H9 (cell line): ENCODE results near the gene FADS1. TPM values are rescaled to one million over a fixed set of nuclear protein-coding genes. Genes with fewer than 3 reads are reported as not detected.

Experiments
- DNase-seq: peaks from one replicate; pipeline ENCODE4 v3.0.0-alpha.2; 2017
- H2AFZ ChIP-seq: one replicate; pipeline ENCODE4 v1.6.1; 2013; ENCODE audit warnings: mild to moderate bottlenecking, low read length, control low read depth, moderate library complexity
- H2AK5ac ChIP-seq: 2 replicates; pipeline ENCODE4 v1.6.1; 2013; ENCODE audit warnings: low read length, control low read depth, mixed read lengths; ENCODE audit not compliant: insufficient read length
- H2BK120ac ChIP-seq: one replicate; pipeline ENCODE4 v1.6.1; 2013; ENCODE audit warnings: low read depth, mild to moderate bottlenecking, low read length, control low read depth, inconsistent platforms; ENCODE audit not compliant: poor library complexity, severe bottlenecking
- H2BK12ac ChIP-seq: 2 replicates; pipeline ENCODE4 v1.6.1; 2013; ENCODE audit warnings: low read length, control low read depth, mixed read lengths, low read depth; ENCODE audit not compliant: insufficient read length
- H2BK15ac ChIP-seq: 2 replicates; pipeline ENCODE4 v1.6.1; 2013; ENCODE audit warnings: low read depth, low read length, control low read depth
- H2BK20ac ChIP-seq: one replicate; pipeline ENCODE4 v1.6.1; 2013; ENCODE audit warnings: low read depth, mild to moderate bottlenecking, low read length, control low read depth, inconsistent platforms; ENCODE audit not compliant: poor library complexity, severe bottlenecking
- H2BK5ac ChIP-seq: 2 replicates; pipeline ENCODE4 v1.6.1; 2013; ENCODE audit warnings: low read length, control low read depth, mixed read lengths; ENCODE audit not compliant: insufficient read length
- H3K14ac ChIP-seq: 2 replicates; pipeline ENCODE4 v1.6.1; 2013; ENCODE audit warnings: low read length, control low read depth; ENCODE audit not compliant: insufficient read depth
- H3K18ac ChIP-seq: 2 replicates; pipeline ENCODE4 v1.6.1; 2013; ENCODE audit warnings: low read depth, mild to moderate bottlenecking, mixed read lengths, low read length, control low read depth; ENCODE audit not compliant: insufficient read length
- H3K23ac ChIP-seq: 2 replicates; pipeline ENCODE4 v1.6.1; 2013; ENCODE audit warnings: low read length, control low read depth, mixed read lengths, low read depth; ENCODE audit not compliant: insufficient read length
- H3K23me2 ChIP-seq: 2 replicates; pipeline ENCODE4 v1.6.1; 2013; ENCODE audit warnings: low read depth, mild to moderate bottlenecking, mixed read lengths, low read length, control low read depth; ENCODE audit not compliant: insufficient read length, poor library complexity, severe bottlenecking
- H3K27ac ChIP-seq: 2 replicates; pipeline ENCODE4 v1.5.1; 2013; ENCODE audit warnings: low read length, control low read depth, mixed read lengths, low read depth; ENCODE audit not compliant: insufficient read length
- H3K27me3 ChIP-seq: 2 replicates; pipeline ENCODE4 v1.6.1; 2013; ENCODE audit warnings: low read length, control low read depth, inconsistent platforms; ENCODE audit not compliant: insufficient read depth
- H3K4ac ChIP-seq: 2 replicates; pipeline ENCODE4 v1.6.1; 2013; ENCODE audit warnings: low read depth, mild to moderate bottlenecking, control low read depth, inconsistent platforms, low read length, moderate library complexity
- H3K4me1 ChIP-seq: 2 replicates; pipeline ENCODE4 v1.6.1; 2013; ENCODE audit warnings: low read length, control low read depth, inconsistent platforms; ENCODE audit not compliant: insufficient read depth
- H3K4me2 ChIP-seq: 2 replicates; pipeline ENCODE4 v1.6.1; 2013; ENCODE audit warnings: low read length, control low read depth, mixed read lengths; ENCODE audit not compliant: insufficient read length, insufficient read depth
- H3K56ac ChIP-seq: 2 replicates; pipeline ENCODE4 v1.6.1; 2013; ENCODE audit warnings: low read depth, mild to moderate bottlenecking, mixed read lengths, low read length, control low read depth; ENCODE audit not compliant: insufficient read length
- H3K79me1 ChIP-seq: 2 replicates; pipeline ENCODE4 v1.6.1; 2013; ENCODE audit warnings: low read depth, mild to moderate bottlenecking, moderate library complexity, low read length, control low read depth, inconsistent platforms; ENCODE audit not compliant: insufficient read depth, poor library complexity, severe bottlenecking
- H3K79me2 ChIP-seq: 2 replicates; pipeline ENCODE4 v1.6.1; 2013; ENCODE audit warnings: low read length, control low read depth, inconsistent platforms; ENCODE audit not compliant: insufficient read depth
- H3K9ac ChIP-seq: 2 replicates; pipeline ENCODE4 v1.6.1; 2013; ENCODE audit warnings: low read length, control low read depth, mixed read lengths; ENCODE audit not compliant: insufficient read length; ENCODE audit errors: extremely low read depth
- H3K9me3 ChIP-seq: one replicate; pipeline ENCODE4 v1.6.1; 2013; ENCODE audit warnings: low read depth, low read length, inconsistent platforms; ENCODE audit not compliant: control insufficient read depth
- H3T11ph ChIP-seq: one replicate; pipeline ENCODE4 v1.6.1; 2013; ENCODE audit warnings: mild to moderate bottlenecking, low read length, control low read depth, inconsistent platforms
- H4K20me1 ChIP-seq: one replicate; pipeline ENCODE4 v1.6.1; 2013; ENCODE audit not compliant: control insufficient read depth, insufficient read length, insufficient read depth
- H4K5ac ChIP-seq: 2 replicates; pipeline ENCODE4 v1.6.1; 2013; ENCODE audit warnings: low read depth, mild to moderate bottlenecking, mixed read lengths, low read length, control low read depth; ENCODE audit not compliant: insufficient read length
- H4K8ac ChIP-seq: replicated peaks from 2 replicates; pipeline ENCODE4 v1.6.1; 2013; ENCODE audit warnings: low read length, control low read depth, mixed read lengths, low read depth; ENCODE audit not compliant: insufficient read length
- H4K91ac ChIP-seq: 2 replicates; pipeline ENCODE4 v1.6.1; 2013; ENCODE audit warnings: low read depth, mild to moderate bottlenecking, moderate library complexity, mixed read lengths, low read length, control low read depth; ENCODE audit not compliant: insufficient read length
- H3K27ac Mint-ChIP-seq, 3 experiments: 2 replicates in 2 of 3; 3 replicates in 1 of 3; pipeline ENCODE4 v1.8.0; 2020 to 2021; ENCODE audit warnings: mixed read lengths in 3 of 3, mild to moderate bottlenecking in 1 of 3, moderate library complexity in 1 of 3
- H3K27me3 Mint-ChIP-seq: 2 replicates; pipeline ENCODE4 v1.8.0; 2021; ENCODE audit warnings: low read depth, mild to moderate bottlenecking, moderate library complexity, mixed read lengths
- H3K36me3 Mint-ChIP-seq, 3 experiments: 2 replicates in 2 of 3; 3 replicates in 1 of 3; pipeline ENCODE4 v1.8.0; 2020 to 2021; ENCODE audit warnings: low read depth in 3 of 3, mixed read lengths in 3 of 3; ENCODE audit not compliant: insufficient read depth in 1 of 3
- H3K4me1 Mint-ChIP-seq, 2 experiments: 2 replicates each; pipeline ENCODE4 v1.8.0; 2020; ENCODE audit warnings: mixed read lengths in 2 of 2
- H3K4me3 Mint-ChIP-seq, 2 experiments: 2 replicates in 1 of 2; 3 replicates in 1 of 2; pipeline ENCODE4 v1.8.0; 2020 to 2021; ENCODE audit warnings: mild to moderate bottlenecking in 2 of 2, mixed read lengths in 2 of 2, moderate library complexity in 1 of 2
- H3K9me3 Mint-ChIP-seq, 2 experiments: 2 replicates in 1 of 2; 3 replicates in 1 of 2; pipeline ENCODE4 v1.8.0; 2020; ENCODE audit warnings: mild to moderate bottlenecking in 2 of 2, mixed read lengths in 2 of 2, moderate library complexity in 1 of 2
- WGBS: extraction: QIAGEN DNeasy Blood & Tissue Kit; methylation state at CpG from one replicate; pipeline ENCODE4 v1.1.7; 2013; ENCODE audit warnings: missing lambda C conversion rate, low lambda C conversion rate, mixed read lengths; ENCODE audit not compliant: insufficient read length; ENCODE audit errors: extremely low coverage; 5-methylcytosine and 5-hydroxymethylcytosine counted together
- total RNA-seq: library from RNA; stranded (reverse); gene quantifications from 2 replicates; pipeline ENCODE4 v1.2.1, GENCODE V29; 2021
- TF ChIP-seq, protein P1 (sequence below): fragments of 200-600 bp; sonication (generic); conservative IDR thresholded peaks from 3 replicates; pipeline ENCODE4 v1.8.0; 2021; ENCODE audit warnings: antibody characterized with exemption, mild to moderate bottlenecking

Gene FADS1
- total RNA-seq, 1 experiment from 2014 or later: 125 TPM

DNA sequence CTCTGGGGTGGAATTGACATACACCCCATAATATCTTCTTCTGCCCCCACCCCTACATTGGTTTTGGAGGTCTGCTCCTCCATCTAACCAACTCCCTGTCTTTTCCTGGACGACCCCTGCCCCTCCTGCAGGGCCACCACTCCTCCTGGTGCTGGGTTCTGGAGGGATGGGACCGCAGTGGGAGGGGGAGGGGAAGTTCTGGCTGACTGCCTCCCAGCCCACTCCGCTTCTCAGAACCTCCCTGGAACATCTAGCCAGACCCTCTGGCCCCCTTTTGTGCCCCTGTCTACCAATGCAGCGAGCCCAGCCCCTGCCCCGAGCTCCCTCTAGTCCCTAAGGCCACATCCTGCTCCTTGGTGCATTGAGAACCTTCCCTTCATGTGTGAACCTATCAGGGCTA is 63.1 kb downstream of the FADS1 start:
- H3K4me1 Mint-ChIP-seq: peaks cover 53 to 66% of the 10 kb centered on the region in 2 experiments
- no peak overlapping the region for H3K27ac ChIP-seq

More for the DNA sequence above, 63.1 kb downstream of the FADS1 start:
- DNase-seq: no peak
- H3K4me2 ChIP-seq: no peak overlapping the region
- H4K20me1 ChIP-seq: no peaks in the 10 kb centered on the region
- Mint-ChIP-seq H3K27me3 (peaks cover 38% of the 10 kb centered on the region), H3K9me3 (peaks cover 0 to 3% of the 10 kb centered on the region in 2 experiments; a peak in 1 of 5 replicates), H3K27ac (no peak overlapping the region), H3K36me3 (no peaks in the 10 kb centered on the region), H3K4me3 (peak overlapping the region; percentile 69 to 86)
- H3K14ac ChIP-seq: no peak overlapping the region
- H2BK15ac ChIP-seq: no peak overlapping the region
- no peak overlapping the region for H3K9ac ChIP-seq
- no peak overlapping the region for H4K5ac ChIP-seq
- H3K9me3 ChIP-seq: no peaks in the 10 kb centered on the region
- no peak overlapping the region for H3K18ac ChIP-seq
- no peak overlapping the region for H2BK5ac ChIP-seq
- H2AFZ ChIP-seq: no peak overlapping the region
- no peak overlapping the region for H3K4ac ChIP-seq
- TF ChIP-seq, protein P1, sequence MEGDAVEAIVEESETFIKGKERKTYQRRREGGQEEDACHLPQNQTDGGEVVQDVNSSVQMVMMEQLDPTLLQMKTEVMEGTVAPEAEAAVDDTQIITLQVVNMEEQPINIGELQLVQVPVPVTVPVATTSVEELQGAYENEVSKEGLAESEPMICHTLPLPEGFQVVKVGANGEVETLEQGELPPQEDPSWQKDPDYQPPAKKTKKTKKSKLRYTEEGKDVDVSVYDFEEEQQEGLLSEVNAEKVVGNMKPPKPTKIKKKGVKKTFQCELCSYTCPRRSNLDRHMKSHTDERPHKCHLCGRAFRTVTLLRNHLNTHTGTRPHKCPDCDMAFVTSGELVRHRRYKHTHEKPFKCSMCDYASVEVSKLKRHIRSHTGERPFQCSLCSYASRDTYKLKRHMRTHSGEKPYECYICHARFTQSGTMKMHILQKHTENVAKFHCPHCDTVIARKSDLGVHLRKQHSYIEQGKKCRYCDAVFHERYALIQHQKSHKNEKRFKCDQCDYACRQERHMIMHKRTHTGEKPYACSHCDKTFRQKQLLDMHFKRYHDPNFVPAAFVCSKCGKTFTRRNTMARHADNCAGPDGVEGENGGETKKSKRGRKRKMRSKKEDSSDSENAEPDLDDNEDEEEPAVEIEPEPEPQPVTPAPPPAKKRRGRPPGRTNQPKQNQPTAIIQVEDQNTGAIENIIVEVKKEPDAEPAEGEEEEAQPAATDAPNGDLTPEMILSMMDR: no peak
- H3K23me2 ChIP-seq: peaks cover 5% of the 10 kb centered on the region
- no peak overlapping the region for H3K56ac ChIP-seq
- H4K8ac ChIP-seq: no peak overlapping the region
- no peak overlapping the region for H3T11ph ChIP-seq
- H2AK5ac ChIP-seq: no peak overlapping the region
- peaks cover 8% of the 10 kb centered on the region; the same call in 1 of the 2 replicates for H3K27me3 ChIP-seq
- H3K79me2 ChIP-seq: no peaks in the 10 kb centered on the region
- H2BK12ac ChIP-seq: no peak overlapping the region
- no peaks in the 10 kb centered on the region for H3K79me1 ChIP-seq
- H3K23ac ChIP-seq: no peak overlapping the region
- H2BK20ac ChIP-seq: no peak overlapping the region
- H3K4me1 ChIP-seq: peaks cover 6% of the 10 kb centered on the region; the same call in 1 of the 2 replicates
- no CpG with 5 or more reads among the region's 5 CpGs for WGBS
- H4K91ac ChIP-seq: no peak overlapping the region
- no peak overlapping the region for H2BK120ac ChIP-seq
